NT2/D1 (cell line): ENCODE data around the gene BBS9.
"Not testable (repeated sequence)": the region's sequence is repeated elsewhere in the genome, so short reads cannot be mapped to it uniquely, and the experiment has no call there.

Source experiments
- SUZ12 ChIP-seq: IDR thresholded peaks from 2 replicates; pipeline ENCODE4 v1.6.1; 2011; ENCODE audit not compliant: insufficient read length, insufficient read depth; ENCODE audit errors: extremely low read depth
- YY1 ChIP-seq: IDR thresholded peaks from 2 replicates; pipeline ENCODE4 v1.6.1; 2011; ENCODE audit not compliant: insufficient read length, insufficient read depth
- ZNF274 ChIP-seq: IDR thresholded peaks from 2 replicates; pipeline ENCODE4 v1.6.1; 2011; ENCODE audit warnings: mild to moderate bottlenecking, low read depth, low read length

DNA sequence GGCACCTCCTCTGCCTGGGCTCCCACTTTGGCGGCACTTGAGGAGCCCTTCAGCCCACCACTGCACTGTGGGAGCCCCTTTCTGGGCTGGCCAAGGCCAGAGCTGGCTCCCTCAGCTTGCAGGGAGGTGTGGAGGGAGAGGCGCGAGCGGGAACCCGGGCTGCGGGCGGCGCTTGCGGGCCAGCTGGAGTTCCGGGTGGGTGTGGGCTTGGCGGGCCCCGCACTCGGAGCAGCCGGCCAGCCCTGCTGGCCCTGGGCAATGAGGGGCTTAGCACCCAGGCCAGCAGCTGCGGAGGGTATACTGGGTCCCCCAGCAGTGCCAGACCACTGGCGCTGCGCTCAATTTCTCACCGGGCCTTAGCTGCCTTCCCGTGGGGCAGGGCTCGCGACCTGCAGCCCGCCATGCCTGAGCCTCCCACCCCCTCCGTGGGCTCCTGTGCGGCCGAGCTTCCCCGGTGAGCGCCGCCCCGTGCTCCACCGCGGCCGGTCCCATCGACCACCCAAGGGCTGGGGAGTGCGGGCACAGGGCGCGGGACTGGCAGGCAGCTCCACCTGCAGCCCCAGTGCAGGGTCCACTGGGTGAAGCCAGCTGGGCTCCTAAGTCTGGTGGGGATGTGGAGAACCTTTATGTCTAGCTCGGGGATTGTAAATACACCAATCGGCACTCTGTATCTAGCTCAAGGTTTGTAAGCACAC lies 89.6 kb downstream of the BBS9 start:
- not testable (repeated sequence) for TF ChIP-seq SUZ12, YY1, ZNF274
